ENCODE data around the gene SNPH.
A peak's percentile ranks its signal among the peaks of the same experiment; 100 is the strongest.
"Not testable (repeated sequence)": the region's sequence is repeated elsewhere in the genome, so short reads cannot be mapped to it uniquely, and the experiment has no call there.

The SNPH gene

DNA sequence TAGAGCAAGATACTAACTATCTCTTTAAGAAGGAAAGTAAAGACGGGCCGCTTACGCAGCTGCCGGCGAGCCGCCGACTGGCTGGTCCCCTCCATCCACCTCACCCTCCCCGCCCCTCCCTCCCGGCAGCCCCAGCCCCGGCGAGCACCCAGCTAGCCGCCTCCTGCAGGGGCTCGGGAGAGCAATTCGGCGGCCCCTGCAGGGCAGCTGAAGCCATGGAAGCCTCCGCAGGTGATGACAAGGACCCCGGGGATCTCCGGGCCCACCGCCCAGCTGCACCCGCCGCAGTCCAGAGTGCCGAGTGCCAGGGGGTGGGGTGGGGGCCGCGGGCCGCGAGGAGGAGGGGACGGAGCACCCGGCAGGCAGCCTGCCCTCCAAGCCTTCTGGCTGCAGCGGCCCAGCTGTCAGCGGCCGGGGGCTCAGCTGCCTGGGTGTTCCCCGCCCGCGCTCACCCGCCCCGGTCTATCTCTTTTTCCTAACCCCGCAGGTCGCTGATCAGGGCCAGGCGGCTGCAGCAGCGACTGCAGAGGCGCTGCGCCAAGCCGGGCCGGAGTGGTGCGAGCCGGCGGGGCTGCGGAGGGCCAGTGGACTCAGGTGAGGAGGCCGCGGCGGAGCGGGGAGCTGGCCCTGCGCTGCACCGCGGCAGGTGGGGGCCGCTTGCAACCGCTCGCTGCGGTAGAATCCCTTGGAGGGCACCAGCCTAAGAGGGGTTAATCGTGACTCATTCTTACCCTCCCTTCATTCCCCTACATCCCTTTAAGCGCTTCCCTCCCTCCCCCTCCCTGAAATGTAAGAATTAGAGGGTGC is at the start of gene SNPH:
SNPH (plus strand) TSS at position 128 of the 807 bp plus-strand sequence. CDS start 29,946 bp downstream, outside the sequence.
- ChIA-PET POLR2A (no interaction called here), CTCF (interaction anchor here (0.7 to 2.7 kb wide), 7 partner anchors 14 to 238 kb away, joined by 3 to 7 read pairs (median 4); no protein-coding TSS in a partner anchor)
- H3K4me3 ChIP-seq (ENCODE audit: low read depth, low read length): peak within 1 kb of the TSS; percentile 71
- TF ChIP-seq, protein P1, sequence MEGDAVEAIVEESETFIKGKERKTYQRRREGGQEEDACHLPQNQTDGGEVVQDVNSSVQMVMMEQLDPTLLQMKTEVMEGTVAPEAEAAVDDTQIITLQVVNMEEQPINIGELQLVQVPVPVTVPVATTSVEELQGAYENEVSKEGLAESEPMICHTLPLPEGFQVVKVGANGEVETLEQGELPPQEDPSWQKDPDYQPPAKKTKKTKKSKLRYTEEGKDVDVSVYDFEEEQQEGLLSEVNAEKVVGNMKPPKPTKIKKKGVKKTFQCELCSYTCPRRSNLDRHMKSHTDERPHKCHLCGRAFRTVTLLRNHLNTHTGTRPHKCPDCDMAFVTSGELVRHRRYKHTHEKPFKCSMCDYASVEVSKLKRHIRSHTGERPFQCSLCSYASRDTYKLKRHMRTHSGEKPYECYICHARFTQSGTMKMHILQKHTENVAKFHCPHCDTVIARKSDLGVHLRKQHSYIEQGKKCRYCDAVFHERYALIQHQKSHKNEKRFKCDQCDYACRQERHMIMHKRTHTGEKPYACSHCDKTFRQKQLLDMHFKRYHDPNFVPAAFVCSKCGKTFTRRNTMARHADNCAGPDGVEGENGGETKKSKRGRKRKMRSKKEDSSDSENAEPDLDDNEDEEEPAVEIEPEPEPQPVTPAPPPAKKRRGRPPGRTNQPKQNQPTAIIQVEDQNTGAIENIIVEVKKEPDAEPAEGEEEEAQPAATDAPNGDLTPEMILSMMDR (IDR thresholded peaks at IDR 0.05; ENCODE audit: insufficient read depth, low read length, missing control alignments): no peak
- no peak for DNase-seq (ENCODE audit: low read depth, low spot score)

DNA sequence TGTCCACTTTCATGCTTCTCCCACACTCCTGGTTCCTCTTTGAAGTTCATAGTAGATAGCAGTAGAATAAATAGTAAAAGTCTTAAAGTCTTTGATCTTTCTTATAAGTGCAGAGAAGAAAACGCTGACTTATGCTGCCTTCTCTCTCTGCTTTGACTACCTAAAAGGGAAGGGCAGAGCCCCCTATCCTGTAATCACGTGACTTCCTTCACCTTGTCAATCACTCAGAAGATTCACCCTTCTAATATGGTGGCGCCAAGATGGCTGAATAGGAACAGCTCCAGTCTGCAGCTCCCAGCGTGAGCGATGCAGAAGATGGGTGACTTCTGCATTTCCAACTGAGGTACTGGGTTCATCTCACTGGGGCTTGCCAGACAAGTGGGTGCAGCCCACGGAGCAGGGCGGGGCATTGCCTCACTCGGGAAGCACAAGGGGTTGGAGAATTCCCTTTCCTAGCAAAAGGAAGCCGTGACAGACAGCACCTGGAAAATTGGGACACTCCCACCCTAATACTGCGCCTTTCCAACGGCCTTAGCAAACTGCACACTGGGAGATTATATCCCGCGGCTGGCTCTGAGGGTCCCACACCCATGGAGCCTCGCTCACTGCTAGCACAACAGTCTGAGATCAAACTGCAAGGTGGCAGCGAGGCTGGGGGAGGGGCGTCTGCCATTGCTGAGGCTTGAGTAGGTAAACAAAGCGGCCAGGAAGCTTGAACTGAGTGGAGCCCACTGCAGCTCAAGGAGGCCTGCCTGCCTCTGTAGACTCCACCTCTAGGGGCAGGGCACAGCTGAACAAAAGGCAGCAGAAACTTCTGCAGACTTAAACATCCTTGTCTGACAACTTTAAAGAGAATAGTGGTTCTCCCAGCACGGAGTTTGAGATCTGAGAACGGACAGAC is 49.3 kb upstream of the SNPH start:
- CTCF ChIA-PET; DNase-seq (ENCODE audit: low read depth, low spot score); POLR2A ChIA-PET: not testable (repeated sequence)

DNA sequence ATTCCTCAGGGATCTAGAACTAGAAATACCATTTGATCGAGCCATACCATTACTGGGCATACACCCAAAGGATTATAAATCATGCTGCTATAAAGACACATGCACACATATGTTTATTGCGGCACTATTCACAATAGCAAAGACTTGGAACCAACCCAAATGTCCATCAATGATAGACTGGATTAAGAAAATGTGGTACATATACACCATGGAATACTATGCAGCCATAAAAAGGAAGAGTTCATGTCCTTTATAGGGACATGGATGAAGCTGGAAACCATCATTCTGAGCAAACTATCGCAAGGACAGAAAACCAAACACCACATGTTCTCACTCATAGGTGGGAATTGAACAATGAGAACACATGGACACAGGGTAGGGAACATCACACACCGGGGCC is 43.3 kb upstream of the SNPH start:
- DNase-seq (ENCODE audit: low read depth, low spot score); H3K4me3 ChIP-seq (ENCODE audit: low read depth, low read length); POLR2A ChIA-PET; CTCF ChIA-PET: not testable (repeated sequence)

More for the DNA sequence above, 49.3 kb upstream of the SNPH start:
- not testable (repeated sequence) for H3K4me3 ChIP-seq (ENCODE audit: low read depth, low read length)

DNA sequence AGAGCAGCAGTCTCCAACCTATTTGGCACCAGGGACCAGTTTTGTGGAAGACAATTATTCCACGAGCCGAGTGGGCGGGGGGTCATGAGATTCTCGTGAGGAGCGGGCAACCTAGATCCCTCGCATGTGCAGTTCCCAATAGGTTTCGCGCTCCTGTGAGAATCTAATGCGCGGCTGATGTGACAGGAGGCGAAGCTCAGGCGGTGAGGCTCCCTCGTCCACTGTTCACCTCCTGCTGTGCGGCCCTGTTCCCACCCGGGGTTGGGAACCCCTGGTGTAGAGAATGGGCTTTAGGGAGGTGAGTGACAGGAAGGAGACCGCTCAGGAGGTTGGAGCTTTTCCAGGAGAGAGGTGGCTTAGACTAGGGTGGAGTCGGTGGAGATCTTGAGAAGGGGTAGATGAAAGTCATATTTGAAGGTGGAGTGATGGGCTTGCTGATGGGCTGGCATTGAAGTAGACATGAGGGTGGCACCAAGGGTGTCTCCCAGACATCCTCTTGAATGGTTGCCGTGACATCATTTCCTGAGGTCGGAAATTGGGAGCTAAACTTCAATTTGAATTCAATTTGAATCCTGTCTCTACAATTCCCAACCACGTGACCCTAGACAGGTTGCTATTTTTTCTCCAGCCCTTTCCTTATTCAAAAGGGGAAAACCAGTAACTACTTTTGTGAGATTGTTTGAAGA is 41.7 kb upstream of the SNPH start:
- no peak for DNase-seq (ENCODE audit: low read depth, low spot score)
- CTCF ChIA-PET: interaction anchor here (1.2 to 1.4 kb wide), 3 partner anchors 12 to 16 kb away, joined by 3 to 6 read pairs (median 4); no protein-coding TSS in a partner anchor
- no peak overlapping the region for H3K4me3 ChIP-seq (ENCODE audit: low read depth, low read length)
- TF ChIP-seq, protein P1 (IDR thresholded peaks at IDR 0.05; ENCODE audit: insufficient read depth, low read length, missing control alignments): no peak
- POLR2A ChIA-PET: no interaction called here

GRCh38 chr20:1225263-1225782 is 40.8 kb upstream of the SNPH start:
- H3K4me3 ChIP-seq (ENCODE audit: low read depth, low read length): peak overlapping the region; percentile 52
- ChIA-PET CTCF (interaction anchor here (1.2 to 1.4 kb wide), 2 partner anchors 13 to 15 kb away, joined by 4 to 6 read pairs; no protein-coding TSS in a partner anchor), POLR2A (interaction anchor here (0.6 kb wide), 1 partner anchor 12 kb away, joined by 3 read pairs; no protein-coding TSS in a partner anchor)
- TF ChIP-seq, protein P1 (IDR thresholded peaks at IDR 0.05; ENCODE audit: insufficient read depth, low read length, missing control alignments): no peak
- DNase-seq (ENCODE audit: low read depth, low spot score): no peak

GRCh38 chr20:1225783-1226654 is 40.1 kb upstream of the SNPH start, which contains the start of gene RAD21L1:
TSS of gene RAD21L1 (plus strand) at chr20:1226044. CDS start at chr20:1228454, 2,410 bp downstream.
- TF ChIP-seq, protein P1 (IDR thresholded peaks at IDR 0.05; ENCODE audit: insufficient read depth, low read length, missing control alignments): no peak
- POLR2A ChIA-PET: interaction anchor here (0.6 kb wide), 1 partner anchor 11 kb away, joined by 3 read pairs; no protein-coding TSS in a partner anchor
- no peak for DNase-seq (ENCODE audit: low read depth, low spot score)
- H3K4me3 ChIP-seq (ENCODE audit: low read depth, low read length): peak within 1 kb of the TSS; percentile 67
- CTCF ChIA-PET: interaction anchor here (0.9 to 1.6 kb wide), 3 partner anchors 16 to 241 kb away, joined by 3 to 4 read pairs (median 4); partner anchors contain the start of gene NSFL1C

Data from AG04449 (cell line).